ENCODE data around the gene ARMCX5. TPM values are rescaled to one million over a fixed set of nuclear protein-coding genes. Genes with fewer than 3 reads are reported as not detected.
A peak's percentile ranks its signal among the peaks of the same experiment; 100 is the strongest.

Gene ARMCX5
- total and polyA plus RNA-seq, 10 of the 15 experiments (the other 5 are each of a cell fraction or from before 2014, with no cell fraction given), result 6.5 to 13.7 (median 9.9) TPM

- TF ChIP-seq ESRRA (IDR thresholded peaks at IDR 0.05; ENCODE audit: low read length), result no peak
- TF ChIP-seq EP300 (IDR thresholded peaks at IDR 0.05; ENCODE audit: borderline replicate concordance in 1 of 2, control insufficient read depth in 1 of 2, low read depth in 2 of 2, low read length in 2 of 2), result no peak
- no peak for TF ChIP-seq RB1 (IDR thresholded peaks at IDR 0.05; ENCODE audit: borderline replicate concordance)
- no peak for TF ChIP-seq SP1 (IDR thresholded peaks at IDR 0.05; ENCODE audit: low read depth, low read length)
- no peak for TF ChIP-seq SPI1 (IDR thresholded peaks at IDR 0.05; ENCODE audit: borderline replicate concordance, insufficient read depth, low read depth, low read length)
- no peak for TF ChIP-seq CHD1 (IDR thresholded peaks at IDR 0.05; ENCODE audit: low read depth, low read length)
- TF ChIP-seq REST (IDR thresholded peaks at IDR 0.05; ENCODE audit: low read depth, low read length), result no peak
- 0 out of 2 replicates have a peak, but pooled peaks have one; percentile 6 for TF ChIP-seq TCF12 (IDR thresholded peaks at IDR 0.05; ENCODE audit: low read depth, low read length)
- peak; percentile 84 for TF ChIP-seq EED (IDR thresholded peaks at IDR 0.05; ENCODE audit: low read depth)
- TF ChIP-seq TAF1 (IDR thresholded peaks at IDR 0.05; ENCODE audit: borderline replicate concordance, low read depth, low read length), result peak; percentile 74; the same call in 1 of the 2 replicates
- peak; percentile 19; the same call in 1 of the 2 replicates for TF ChIP-seq MLLT1 (IDR thresholded peaks at IDR 0.05)
- no peak for TF ChIP-seq ZNF384 (IDR thresholded peaks at IDR 0.05; ENCODE audit: borderline replicate concordance, low read depth, low read length)
- no peak for TF ChIP-seq BACH1 (IDR thresholded peaks at IDR 0.05; ENCODE audit: borderline replicate concordance)
- no peak for TF ChIP-seq SUPT20H (IDR thresholded peaks at IDR 0.05; ENCODE audit: borderline replicate concordance, control insufficient read depth, low read depth, low read length)
- no peak for TF ChIP-seq PRDM15 (CRISPR knock-in tag; IDR thresholded peaks at IDR 0.05)
- TF ChIP-seq CBX5 (IDR thresholded peaks at IDR 0.05; ENCODE audit: low read depth), result no peak
- no peak for TF ChIP-seq ZNF207 (IDR thresholded peaks at IDR 0.05; ENCODE audit: borderline replicate concordance)
- no peak for TF ChIP-seq SUZ12 (IDR thresholded peaks at IDR 0.05; ENCODE audit: unreplicated experiment)
- no peak for TF ChIP-seq TBL1XR1 (IDR thresholded peaks at IDR 0.05; ENCODE audit: low read depth, low read length)
- no peak for TF ChIP-seq SMARCA5 (IDR thresholded peaks at IDR 0.05)
- no peak for TF ChIP-seq MYC (IDR thresholded peaks at IDR 0.05; ENCODE audit: insufficient read depth, insufficient read length, insufficient replicate concordance, low read length, severe bottlenecking)
Measured at GRCh38 chrX:102599084-102599950, at the start of gene ARMCX5 (continued).

Data from GM12878 (cell line).